HG02759 (cell line): ENCODE measurements around the gene ITGAL.
"Not testable (repeated sequence)": the region's sequence is repeated elsewhere in the genome, so short reads cannot be mapped to it uniquely, and the experiment has no call there.

ENCODE experiments used
- ATAC-seq: cut with Tn5 transposase; IDR thresholded peaks from one replicate; pipeline ENCODE4 v1.9.1; 2021; ENCODE audit warnings: mild to moderate bottlenecking, moderate library complexity; ENCODE audit not compliant: unreplicated experiment

ITGAL gene

GRCh38 chr16:30525844-30526136, 53.2 kb downstream of the ITGAL start:
- no peak for ATAC-seq

DNA sequence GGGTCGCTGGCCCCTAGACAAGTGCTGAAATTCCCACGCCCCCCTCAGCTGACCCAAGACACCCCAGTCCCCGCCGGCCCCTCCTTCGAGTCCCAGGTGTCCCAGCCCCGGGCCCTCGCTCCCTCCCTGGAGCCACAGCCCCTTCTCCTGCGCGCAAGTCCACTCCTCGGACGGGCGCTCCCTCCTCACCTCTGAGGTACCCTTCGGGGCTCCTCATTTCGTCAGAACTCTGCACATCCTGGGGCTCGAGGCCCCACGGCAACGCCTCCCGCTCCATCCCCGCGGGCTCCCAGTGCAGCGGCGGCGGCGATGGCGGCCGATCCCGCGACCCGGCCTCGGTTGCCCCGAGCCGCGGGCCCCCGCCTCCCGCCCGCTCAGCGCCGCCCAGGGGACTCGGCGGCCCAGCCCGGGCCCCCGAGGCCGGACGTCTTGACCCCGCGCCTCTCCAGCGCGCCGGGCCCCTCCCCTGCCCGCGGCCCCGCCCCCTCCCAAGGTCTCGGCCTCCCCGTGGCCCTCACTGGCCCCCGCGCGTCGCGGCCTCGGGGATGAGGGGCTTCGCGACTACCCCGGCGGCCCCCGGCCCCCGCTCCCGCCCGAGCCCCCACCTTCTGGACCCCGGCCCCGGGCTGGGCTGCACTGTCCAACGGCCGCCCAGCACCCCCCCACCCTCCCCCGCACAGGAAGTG, 53.7 kb downstream of the ITGAL start, which contains the start of gene ZNF768:
Gene ZNF768 (minus strand): TSS at position 430 of the 686 bp plus-strand sequence. CDS start 153 bp downstream, at position 277.
- ATAC-seq, result peak; percentile 26

GRCh38 chr16:30526823-30527634, 54.5 kb downstream of the ITGAL start:
- ATAC-seq, result peak; percentile 84

DNA sequence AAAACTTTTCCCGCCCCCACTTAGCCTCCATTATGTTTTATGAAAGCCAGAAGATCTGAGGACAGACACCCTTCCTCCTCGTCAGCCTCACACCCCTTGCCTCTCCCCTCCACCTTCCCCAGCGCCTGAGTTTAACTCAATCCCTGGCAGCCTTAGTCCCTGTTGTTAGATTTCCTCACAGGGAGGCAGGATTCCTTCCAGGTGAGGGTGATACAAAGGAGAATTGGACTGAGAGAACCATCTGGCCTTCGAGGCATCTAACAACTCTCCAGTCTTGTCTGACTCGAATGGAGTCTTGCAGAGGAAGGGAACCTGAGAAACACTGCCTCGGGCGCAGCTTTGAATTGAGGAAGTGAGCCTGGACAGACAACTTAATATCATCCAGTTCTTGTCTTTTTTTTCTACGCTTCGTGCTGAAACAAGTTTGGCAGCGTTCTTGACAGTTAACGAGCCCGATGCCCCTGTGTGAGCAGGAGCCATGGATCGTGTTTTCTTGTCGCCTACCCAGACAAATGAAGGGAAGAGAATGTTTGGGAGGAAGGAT, 55.2 kb downstream of the ITGAL start:
- peak; percentile 11 for ATAC-seq

DNA sequence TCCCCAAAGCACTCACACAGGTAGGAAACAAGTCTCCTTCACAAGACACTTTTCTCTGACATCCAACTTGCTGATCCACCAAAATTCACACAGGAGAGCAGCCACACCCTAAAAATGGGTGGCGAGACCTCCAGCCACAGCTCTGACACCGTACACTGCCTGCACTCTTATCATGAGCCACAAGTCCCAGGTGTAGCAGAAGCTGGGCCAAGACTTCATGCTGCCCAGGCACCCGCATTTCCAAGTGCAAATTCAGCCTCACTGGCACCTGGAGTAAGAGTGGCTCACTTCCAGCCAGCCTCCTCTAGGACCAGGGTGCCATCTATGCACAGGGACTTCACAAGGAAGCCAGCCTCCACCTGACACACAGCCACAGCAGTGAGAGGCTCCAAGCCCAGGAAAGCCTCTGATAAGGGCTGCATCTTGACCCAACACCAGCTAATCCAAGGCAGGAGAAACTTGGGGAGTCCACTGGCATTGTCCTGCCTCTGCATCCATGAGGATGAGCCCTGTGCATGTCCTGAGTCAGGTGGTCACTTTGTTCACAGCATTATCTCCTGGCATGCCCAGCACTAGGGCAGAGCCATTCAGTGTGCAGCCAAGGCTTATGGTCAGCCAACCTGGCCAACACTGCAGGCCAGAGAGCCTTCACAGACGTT, 56.4 kb downstream of the ITGAL start:
- ATAC-seq, result no peak

GRCh38 chr16:30530163-30531037, 57.9 kb downstream of the ITGAL start:
- no peak for ATAC-seq

DNA sequence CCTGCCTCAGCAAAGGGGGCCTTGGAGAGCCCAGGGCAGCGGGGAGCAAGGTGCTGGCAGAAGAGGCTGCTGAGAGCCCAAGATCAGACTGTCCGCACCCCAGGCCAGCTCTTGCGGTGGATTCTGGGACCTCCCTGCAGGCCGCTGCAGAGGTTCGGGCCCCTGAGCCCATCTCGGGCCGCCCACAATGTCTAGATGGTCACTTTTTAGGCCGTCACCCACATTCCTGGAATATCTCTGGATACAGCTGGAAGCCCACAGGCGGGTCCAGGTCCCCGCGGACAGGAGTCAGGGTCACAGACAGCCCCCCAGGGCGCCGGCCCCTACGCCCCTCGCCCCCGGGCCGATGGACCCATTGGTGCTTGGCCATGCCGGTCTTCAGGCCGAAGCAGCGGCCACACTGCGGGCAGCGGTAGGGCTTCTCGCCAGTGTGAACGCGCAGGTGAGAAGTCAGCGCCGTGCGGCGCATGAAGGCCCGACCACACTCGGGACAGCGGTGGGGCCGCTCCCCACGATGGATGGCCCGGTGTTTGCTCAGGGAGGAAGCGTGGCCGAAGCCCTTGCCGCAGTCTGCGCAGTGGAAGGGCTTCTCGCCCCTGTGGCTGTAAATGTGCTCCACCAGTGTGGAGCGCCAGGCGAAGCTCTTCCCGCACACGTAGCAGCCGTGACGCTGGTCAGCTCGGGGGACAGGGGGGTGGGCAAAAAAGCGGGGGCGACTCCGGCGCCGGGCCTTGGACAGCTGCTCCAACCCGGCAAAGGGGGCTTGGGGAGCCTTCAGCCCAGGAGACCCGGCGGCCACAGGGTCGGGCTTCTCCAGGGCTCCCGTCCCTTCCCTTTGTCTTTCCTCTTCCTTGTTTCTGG, 60.0 kb downstream of the ITGAL start:
- no peak for ATAC-seq

- ATAC-seq, result no peak
Observed at GRCh38 chr16:30533146-30533522, 60.6 kb downstream of the ITGAL start.

GRCh38 chr16:30533748-30534367, 61.3 kb downstream of the ITGAL start:
- ATAC-seq, result peak; percentile 13

DNA sequence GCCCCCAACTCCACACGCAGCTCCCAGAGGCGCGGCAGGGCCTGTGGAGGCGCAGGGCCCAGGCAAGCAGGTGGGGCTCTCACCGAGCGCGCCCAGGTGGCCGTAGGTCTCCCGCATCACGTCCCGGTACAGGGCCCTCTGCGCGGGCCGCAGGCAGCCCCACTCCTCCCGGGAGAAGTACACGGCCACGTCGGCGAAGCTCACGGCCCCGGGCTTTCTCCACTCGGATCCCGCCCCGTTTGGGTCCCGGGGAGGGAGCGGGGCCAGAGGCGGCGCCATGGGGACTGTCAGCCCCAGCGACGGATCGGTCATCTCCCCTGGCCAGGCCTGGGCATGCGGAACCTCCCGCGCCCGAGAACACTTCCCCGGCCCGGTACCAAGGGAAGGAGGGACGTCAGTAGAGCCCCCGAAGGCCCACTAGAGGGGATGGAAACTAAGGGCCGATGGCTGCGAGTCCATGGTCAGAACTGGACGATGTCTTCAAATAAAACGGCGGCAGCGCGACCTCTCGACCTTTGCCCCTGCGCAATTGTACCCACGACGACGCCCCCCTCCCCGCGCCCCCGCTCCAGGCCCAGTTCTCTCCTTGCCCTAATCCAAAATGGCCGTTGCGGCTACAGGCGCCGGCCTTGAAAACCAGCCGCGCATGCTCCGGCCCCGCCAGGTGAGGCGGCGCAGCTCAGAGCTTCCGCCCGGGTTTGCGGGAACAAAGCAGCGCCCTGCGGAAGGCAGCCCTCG, 62.0 kb downstream of the ITGAL start, which contains the start of gene ZNF747:
Gene ZNF747 (minus strand): TSS at position 491 of the 738 bp plus-strand sequence. CDS start 179 bp downstream, at position 312.
- ATAC-seq, result peak; percentile 76

DNA sequence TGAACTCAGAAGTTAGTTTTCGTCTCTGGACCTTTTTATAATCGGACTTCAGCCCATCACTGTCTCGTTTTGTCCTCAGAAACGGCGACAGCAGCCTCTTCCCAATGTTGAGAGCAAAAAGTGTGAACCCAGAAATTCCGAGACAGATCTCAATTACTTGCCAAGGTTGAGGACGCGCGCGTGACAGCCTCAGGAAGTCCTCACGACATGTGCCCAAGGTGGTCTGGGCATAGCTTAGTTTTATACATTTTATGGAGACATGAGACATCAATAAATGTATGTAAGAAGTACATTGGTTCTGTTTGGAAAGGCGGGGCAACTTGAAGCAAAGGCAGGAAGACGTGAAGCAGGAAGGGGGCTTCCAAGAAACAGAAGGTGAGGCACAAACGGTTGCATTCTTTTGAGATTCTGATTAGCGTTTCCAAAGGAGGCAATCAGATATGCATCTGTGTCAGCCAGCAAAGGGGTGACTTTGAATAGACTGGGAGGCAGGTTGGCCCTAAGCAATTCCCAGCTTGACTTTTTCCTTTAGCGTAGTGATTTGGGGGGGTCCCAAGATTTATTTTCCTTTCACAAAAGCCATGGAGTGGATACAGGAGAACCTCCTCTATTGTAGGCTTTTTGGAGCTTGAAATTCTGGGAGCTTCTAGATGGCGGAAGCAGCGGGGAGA, 62.7 kb downstream of the ITGAL start:
- ATAC-seq, result peak; percentile 6

- ATAC-seq, result peak; percentile 46
Observed at GRCh38 chr16:30535777-30536190, 63.2 kb downstream of the ITGAL start.

- not testable (repeated sequence) for ATAC-seq
Observed at GRCh38 chr16:30536391-30537024, 64.0 kb downstream of the ITGAL start.

DNA sequence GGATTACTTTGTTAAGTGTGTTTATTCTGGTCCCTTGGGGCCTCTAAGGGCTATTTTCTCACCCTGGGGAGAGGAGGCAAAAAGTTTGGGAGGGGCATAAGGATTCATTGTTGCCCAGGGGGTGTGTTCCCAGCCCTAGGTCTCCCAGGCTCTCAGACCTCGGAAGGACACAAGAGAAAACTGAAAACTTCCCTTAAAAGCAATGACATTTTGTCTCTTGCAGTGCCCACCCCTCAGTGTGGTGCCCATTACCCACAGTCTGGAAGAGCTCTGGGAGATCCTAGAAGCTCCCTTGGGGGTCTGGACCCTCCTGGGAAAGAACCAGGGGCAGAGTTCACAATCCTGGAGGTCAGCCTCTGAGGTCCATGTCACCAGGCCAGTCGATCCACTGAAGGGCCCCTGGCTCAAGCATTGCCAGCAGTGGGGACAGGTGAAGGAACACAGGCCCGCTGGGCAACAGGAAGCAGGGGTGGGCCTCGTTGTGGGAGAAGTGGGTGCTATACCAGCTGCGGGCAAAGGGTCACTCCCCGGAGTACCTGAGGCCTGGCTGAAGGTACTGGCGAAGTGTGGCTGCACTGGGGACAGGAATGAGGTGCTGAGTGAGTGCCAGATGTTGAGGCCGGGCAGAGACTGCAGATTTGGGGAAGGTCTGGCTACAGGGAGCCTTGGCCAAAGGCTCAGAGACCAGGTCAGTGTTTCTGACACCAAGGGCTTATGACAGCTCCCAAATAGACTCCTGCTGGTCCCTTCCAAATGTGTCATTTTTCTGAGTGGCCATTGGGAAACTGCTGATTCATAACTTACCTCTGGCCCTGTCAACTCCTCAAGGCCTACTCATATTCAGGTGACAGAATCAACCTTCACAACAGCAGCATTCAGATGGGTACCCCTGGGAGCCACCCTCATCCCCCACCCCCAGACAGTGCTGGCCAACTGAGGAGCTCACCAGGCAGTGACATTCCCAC, 66.7 kb downstream of the ITGAL start:
- ATAC-seq, result no peak

GRCh38 chr16:30539986-30540526, 67.5 kb downstream of the ITGAL start:
- not testable (repeated sequence) for ATAC-seq

- not testable (repeated sequence) for ATAC-seq
Observed at GRCh38 chr16:30540916-30541464, 68.4 kb downstream of the ITGAL start.
